GM12874 (cell line): ENCODE measurements around the gene POP7.

Experiments used
- TF ChIP-seq, protein P1 (sequence below): IDR thresholded peaks from 2 replicates; pipeline ENCODE4 v1.5.1; 2011; ENCODE audit warnings: low read depth, mild to moderate bottlenecking, control low read depth, low read length, moderate library complexity; ENCODE audit not compliant: insufficient read depth

POP7 gene

GRCh38 chr7:100673302-100673941 is 32.5 kb upstream of the POP7 start, which contains the start of gene GNB2:
Gene GNB2 (plus strand): TSS chr7:100673740. CDS start chr7:100676266, 2,526 bp downstream.
- TF ChIP-seq, protein P1, sequence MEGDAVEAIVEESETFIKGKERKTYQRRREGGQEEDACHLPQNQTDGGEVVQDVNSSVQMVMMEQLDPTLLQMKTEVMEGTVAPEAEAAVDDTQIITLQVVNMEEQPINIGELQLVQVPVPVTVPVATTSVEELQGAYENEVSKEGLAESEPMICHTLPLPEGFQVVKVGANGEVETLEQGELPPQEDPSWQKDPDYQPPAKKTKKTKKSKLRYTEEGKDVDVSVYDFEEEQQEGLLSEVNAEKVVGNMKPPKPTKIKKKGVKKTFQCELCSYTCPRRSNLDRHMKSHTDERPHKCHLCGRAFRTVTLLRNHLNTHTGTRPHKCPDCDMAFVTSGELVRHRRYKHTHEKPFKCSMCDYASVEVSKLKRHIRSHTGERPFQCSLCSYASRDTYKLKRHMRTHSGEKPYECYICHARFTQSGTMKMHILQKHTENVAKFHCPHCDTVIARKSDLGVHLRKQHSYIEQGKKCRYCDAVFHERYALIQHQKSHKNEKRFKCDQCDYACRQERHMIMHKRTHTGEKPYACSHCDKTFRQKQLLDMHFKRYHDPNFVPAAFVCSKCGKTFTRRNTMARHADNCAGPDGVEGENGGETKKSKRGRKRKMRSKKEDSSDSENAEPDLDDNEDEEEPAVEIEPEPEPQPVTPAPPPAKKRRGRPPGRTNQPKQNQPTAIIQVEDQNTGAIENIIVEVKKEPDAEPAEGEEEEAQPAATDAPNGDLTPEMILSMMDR, result no peak

GRCh38 chr7:100673942-100674410 is 31.9 kb upstream of the POP7 start:
- TF ChIP-seq, protein P1, result no peak

GRCh38 chr7:100674411-100675104 is 31.4 kb upstream of the POP7 start:
- TF ChIP-seq, protein P1, result no peak

- TF ChIP-seq, protein P1, result no peak
Observed at GRCh38 chr7:100675105-100675451, 30.8 kb upstream of the POP7 start.

- TF ChIP-seq, protein P1, result no peak
Observed at GRCh38 chr7:100675581-100676350, 30.2 kb upstream of the POP7 start.

DNA sequence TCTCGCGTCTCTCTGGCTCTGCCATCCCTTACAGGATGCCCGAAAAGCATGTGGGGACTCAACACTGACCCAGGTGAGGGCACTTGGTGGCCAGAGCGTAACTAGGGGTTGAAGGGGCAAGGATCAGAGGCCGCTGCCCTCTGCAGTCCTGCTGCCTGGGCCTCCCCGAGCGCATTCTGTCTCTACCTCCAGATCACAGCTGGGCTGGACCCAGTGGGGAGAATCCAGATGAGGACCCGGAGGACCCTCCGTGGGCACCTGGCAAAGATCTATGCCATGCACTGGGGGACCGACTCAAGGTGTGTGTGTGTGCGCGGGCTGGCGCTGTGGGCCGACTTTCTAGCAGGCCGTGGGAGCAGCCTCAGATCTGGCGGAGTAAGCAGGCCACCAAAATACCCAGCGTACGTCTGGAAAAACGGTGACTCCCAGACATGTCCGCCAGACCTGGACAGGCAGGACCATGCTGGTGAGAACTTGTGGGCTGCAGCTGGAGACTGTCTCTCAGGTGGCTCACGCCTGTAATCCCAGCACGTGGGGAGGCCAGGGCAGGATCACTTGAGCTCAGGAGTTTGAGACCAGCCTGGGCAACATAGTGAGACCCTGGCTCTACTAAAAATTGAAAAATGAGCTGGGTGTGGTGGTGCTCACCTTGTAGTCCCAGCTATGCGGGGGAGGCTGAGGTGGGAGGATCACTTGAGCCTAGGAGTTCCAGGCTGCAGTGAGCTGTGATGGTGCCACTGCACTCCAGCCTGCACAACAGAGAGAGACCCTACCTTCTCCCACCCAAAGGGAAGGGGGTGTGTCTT is 29.2 kb upstream of the POP7 start:
- TF ChIP-seq, protein P1, result no peak
